B cell (primary cell): ENCODE measurements around the gene GAMT.

Source experiments
- CTCF ChIP-seq: fragments of 200-600 bp; IDR thresholded peaks from one replicate; pipeline ENCODE4 v1.8.0; 2022; ENCODE audit warnings: antibody characterized with exemption, mild to moderate bottlenecking
- EZH2 ChIP-seq: IDR thresholded peaks from 2 replicates; pipeline ENCODE4 v1.6.1; 2012; ENCODE audit warnings: borderline replicate concordance, low read depth, mild to moderate bottlenecking, moderate library complexity, low read length; ENCODE audit not compliant: insufficient read depth, poor library complexity, severe bottlenecking

DNA sequence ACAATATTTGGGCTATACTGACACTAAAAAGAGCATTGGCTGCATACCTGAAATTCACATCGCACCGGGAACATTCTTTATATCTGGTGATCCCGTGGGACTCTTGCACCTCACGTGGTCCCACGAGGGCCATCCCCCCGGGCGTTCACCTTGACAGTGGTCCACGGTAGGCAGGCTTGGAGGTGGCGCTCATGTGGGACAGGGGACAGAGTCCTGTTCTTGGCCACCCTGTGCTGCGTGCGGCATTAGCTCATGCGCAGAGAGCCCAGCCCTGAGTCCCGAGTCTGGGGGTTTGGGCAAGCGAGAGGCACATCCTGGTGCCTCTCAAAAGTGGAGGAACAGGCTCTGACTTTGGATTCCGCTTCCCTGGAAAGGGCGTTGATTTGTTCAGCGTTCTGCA is 7.5 kb downstream of the GAMT start:
- TF ChIP-seq CTCF (no peak), EZH2 (no peak)
